GM19468 (cell line): ENCODE data around the gene CD63.

Source experiments
- ATAC-seq: cut with Tn5 transposase; IDR thresholded peaks from one replicate; pipeline ENCODE4 v1.9.1; 2021; ENCODE audit warnings: mild to moderate bottlenecking, moderate library complexity, moderate number of reproducible peaks; ENCODE audit not compliant: unreplicated experiment; ENCODE audit errors: extremely low read depth

CD63 gene

GRCh38 chr12:55707841-55708694 lies 20.7 kb downstream of the CD63 start, which contains the start of gene ITGA7:
TSS of gene ITGA7 (minus strand) at chr12:55707904. CDS start at chr12:55707682, 222 bp downstream.
- no peak for ATAC-seq

GRCh38 chr12:55707219-55707671 lies 21.6 kb downstream of the CD63 start:
- ATAC-seq = no peak

- ATAC-seq = no peak
Measured at GRCh38 chr12:55706568-55707218, 22.1 kb downstream of the CD63 start.

GRCh38 chr12:55705782-55706402 lies 22.9 kb downstream of the CD63 start:
- ATAC-seq = no peak

GRCh38 chr12:55704824-55705718 lies 23.7 kb downstream of the CD63 start:
- no peak for ATAC-seq

GRCh38 chr12:55703901-55704761 lies 24.7 kb downstream of the CD63 start:
- no peak for ATAC-seq

- ATAC-seq = no peak
Measured at GRCh38 chr12:55703288-55703687, 25.5 kb downstream of the CD63 start.

GRCh38 chr12:55702861-55703260 lies 25.9 kb downstream of the CD63 start:
- ATAC-seq = no peak

- ATAC-seq = no peak
Measured at GRCh38 chr12:55700255-55701018, 28.4 kb downstream of the CD63 start.

GRCh38 chr12:55699471-55700055 lies 29.2 kb downstream of the CD63 start:
- ATAC-seq = no peak

GRCh38 chr12:55698965-55699364 lies 29.8 kb downstream of the CD63 start:
- ATAC-seq = no peak

- no peak for ATAC-seq
Measured at GRCh38 chr12:55698241-55698955, 30.4 kb downstream of the CD63 start.

- ATAC-seq = no peak
Measured at GRCh38 chr12:55697686-55698085, 31.1 kb downstream of the CD63 start.

- ATAC-seq = no peak
Measured at GRCh38 chr12:55696796-55697462, 31.9 kb downstream of the CD63 start.

- ATAC-seq = no peak
Measured at GRCh38 chr12:55696141-55696540, 32.7 kb downstream of the CD63 start.

- no peak for ATAC-seq
Measured at GRCh38 chr12:55695349-55695748, 33.5 kb downstream of the CD63 start.

GRCh38 chr12:55694651-55695050 lies 34.2 kb downstream of the CD63 start:
- ATAC-seq = no peak
